GM12872 (cell line): ENCODE data around the gene EDA.

Experiments
- CTCF ChIP-seq: IDR thresholded peaks from 3 replicates; pipeline ENCODE4 v1.5.1; 2011; ENCODE audit warnings: low read depth, mild to moderate bottlenecking, low read length, moderate library complexity; ENCODE audit not compliant: insufficient read depth

The EDA gene

GRCh38 chrX:69615779-69616456 lies at the start of gene EDA:
Gene EDA (plus strand): TSS chrX:69616113.
- TF ChIP-seq CTCF, result no peak

GRCh38 chrX:69568828-69569227 lies 47.1 kb upstream of the EDA start:
- no peak for TF ChIP-seq CTCF

- TF ChIP-seq CTCF, result no peak
Measured at GRCh38 chrX:69597399-69597798, 18.5 kb upstream of the EDA start.

- no peak for TF ChIP-seq CTCF
Measured at GRCh38 chrX:69600182-69600581, 15.7 kb upstream of the EDA start.

GRCh38 chrX:69603566-69604194 lies 12.2 kb upstream of the EDA start:
- no peak for TF ChIP-seq CTCF

- TF ChIP-seq CTCF, result no peak
Measured at GRCh38 chrX:69605521-69605920, 10.4 kb upstream of the EDA start.

GRCh38 chrX:69607616-69608015 lies 8.3 kb upstream of the EDA start:
- TF ChIP-seq CTCF, result no peak
